Measurements from ENCODE around the gene ESRRA. TPM values are rescaled to one million over a fixed set of nuclear protein-coding genes. Genes with fewer than 3 reads are reported as not detected.

Gene ESRRA
- total RNA-seq, 1 experiment from 2014 or later: 111 TPM

GRCh38 chr11:64351136-64351631 is 45.9 kb downstream of the ESRRA start:
- no peaks in the 10 kb centered on the region for H3K9me3 ChIP-seq (ENCODE audit: low read length)
- no peaks in the 10 kb centered on the region for H3K9me2 ChIP-seq (replicated peaks; ENCODE audit: low read length)
- TF ChIP-seq EZH2 (IDR thresholded peaks at IDR 0.05; ENCODE audit: low read length, unreplicated experiment): no peak
- no peak for TF ChIP-seq EZH2phosphoT487 (IDR thresholded peaks at IDR 0.05; ENCODE audit: borderline replicate concordance, low read length)
- no peak for TF ChIP-seq CTCF (conservative IDR thresholded peaks at IDR 0.05; ENCODE audit: low read depth, low read length)
- intact Hi-C loops (cut with micrococcal nuclease): no loop called here
- ChIA-PET POLR2A (ENCODE audit: unreplicated experiment) (no interaction called here), CTCF (no interaction called here)
- no peak overlapping the region for H3K4me3 ChIP-seq (ENCODE audit: low read length)
- BruUV-seq (replicated peaks): no TSS peak
- H3K36me3 ChIP-seq (ENCODE audit: low read depth, low read length): no peaks in the 10 kb centered on the region
- no peaks in the 10 kb centered on the region for H4K20me1 ChIP-seq (ENCODE audit: low read length)
- H3F3A ChIP-seq (ENCODE audit: low read length, unreplicated experiment): no peaks in the 10 kb centered on the region
- H3K27me3 ChIP-seq (ENCODE audit: low read length): no peaks in the 10 kb centered on the region
- no peak overlapping the region for H3K4me2 ChIP-seq (ENCODE audit: low read length)
- no peaks in the 10 kb centered on the region for H3K79me2 ChIP-seq (ENCODE audit: low read length)
- no peak overlapping the region for H3K9ac ChIP-seq (ENCODE audit: low read length)
- no peak for ATAC-seq
- DNase-seq: no peak
- peaks cover 12% of the 10 kb centered on the region for H3K4me1 ChIP-seq (ENCODE audit: insufficient read depth, low read length)
- no peak overlapping the region for H2AFZ ChIP-seq (ENCODE audit: low read length)
- H3K27ac ChIP-seq (ENCODE audit: low read length): no peak overlapping the region

- POLR2A ChIA-PET (ENCODE audit: unreplicated experiment): no interaction called here
- intact Hi-C loops (cut with micrococcal nuclease): no loop called here
Observed at GRCh38 chr11:64352099-64352994, 47.0 kb downstream of the ESRRA start.

More at GRCh38 chr11:64352099-64352994, 47.0 kb downstream of the ESRRA start:
- Histone ChIP-seq H4K20me1 (ENCODE audit: low read length) (no peaks in the 10 kb centered on the region), H3K9me3 (ENCODE audit: low read length) (no peaks in the 10 kb centered on the region), H3K9me2 (replicated peaks; ENCODE audit: low read length) (no peaks in the 10 kb centered on the region), H3K79me2 (ENCODE audit: low read length) (no peaks in the 10 kb centered on the region), H3K4me2 (ENCODE audit: low read length) (no peak overlapping the region), H3K4me3 (ENCODE audit: low read length) (no peak overlapping the region), H3F3A (ENCODE audit: low read length, unreplicated experiment) (no peaks in the 10 kb centered on the region), H2AFZ (ENCODE audit: low read length) (no peak overlapping the region), H3K27me3 (ENCODE audit: low read length) (no peaks in the 10 kb centered on the region), H3K36me3 (ENCODE audit: low read depth, low read length) (no peaks in the 10 kb centered on the region), H3K27ac (ENCODE audit: low read length) (no peak overlapping the region), H3K9ac (ENCODE audit: low read length) (no peak overlapping the region), H3K4me1 (ENCODE audit: insufficient read depth, low read length) (peaks cover 9% of the 10 kb centered on the region)
- ATAC-seq: no peak
- CTCF ChIA-PET: interaction anchor here (1.7 kb wide), 1 partner anchor 35 kb away, joined by 6 read pairs; the partner anchor contains the start of genes PRDX5 and TRMT112
- BruUV-seq (replicated peaks): no TSS peak
- TF ChIP-seq CTCF (conservative IDR thresholded peaks at IDR 0.05; ENCODE audit: low read depth, low read length) (no peak), EZH2 (IDR thresholded peaks at IDR 0.05; ENCODE audit: low read length, unreplicated experiment) (no peak), EZH2phosphoT487 (IDR thresholded peaks at IDR 0.05; ENCODE audit: borderline replicate concordance, low read length) (no peak)
- DNase-seq: no peak
